Measurements from ENCODE around the gene CTNNA1. TPM values are rescaled to one million over a fixed set of nuclear protein-coding genes. Genes with fewer than 3 reads are reported as not detected.

Gene CTNNA1
- polyA plus RNA-seq, 1 donor (not counting 4 experiments of a cell fraction or from before 2014, with no cell fraction given) = 119 TPM

DNA sequence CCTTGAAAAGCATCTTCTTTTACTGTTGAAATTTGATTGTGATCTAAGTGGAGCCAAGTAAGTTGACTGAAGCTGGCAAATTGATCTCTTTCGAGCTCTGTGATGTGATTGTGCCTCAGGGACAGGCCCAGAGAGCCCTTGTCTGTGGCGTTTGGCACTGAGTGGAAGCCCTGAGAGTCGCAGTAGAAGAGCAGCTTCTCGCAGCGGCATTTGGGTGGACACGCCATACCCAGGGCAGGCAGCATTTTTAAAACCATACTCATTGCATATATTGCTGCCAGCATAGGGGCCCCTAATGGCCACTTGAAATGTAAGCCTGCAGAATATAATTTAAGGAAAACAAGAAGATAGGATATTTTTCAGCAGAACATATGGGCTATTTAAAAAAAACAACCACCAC lies 121.0 kb downstream of the CTNNA1 start:
- peaks cover 76% of the 10 kb centered on the region for H3K79me2 ChIP-seq (ENCODE audit: control insufficient read depth, insufficient read depth, low read length)
- H3K4me1 ChIP-seq (ENCODE audit: control insufficient read depth, extremely low read depth, insufficient read depth, low read length) = peaks cover 23% of the 10 kb centered on the region
- peaks cover 2% of the 10 kb centered on the region for H3K9me1 ChIP-seq (ENCODE audit: control insufficient read depth, extremely low read depth, insufficient read depth, low read length)
- H3K9me3 ChIP-seq (ENCODE audit: control insufficient read depth, low read depth, low read length) = no peaks in the 10 kb centered on the region
- FAIRE-seq = no peak
- peaks cover 2% of the 10 kb centered on the region for H4K20me1 ChIP-seq (ENCODE audit: control insufficient read depth, extremely low read depth, insufficient read depth, low read length)
- H3K36me3 ChIP-seq (ENCODE audit: control insufficient read depth in 2 of 2, extremely low read depth in 1 of 2, insufficient read depth in 2 of 2, low read length in 2 of 2) = no peaks in the 10 kb centered on the region
- no peak overlapping the region for H3K4me3 ChIP-seq (ENCODE audit: control insufficient read depth in 2 of 3, extremely low read depth in 1 of 3, insufficient read depth in 2 of 3, low read depth in 1 of 3, low read length in 3 of 3)
- no peak overlapping the region for H3K4me2 ChIP-seq (ENCODE audit: control insufficient read depth, extremely low read depth, insufficient read depth, low read depth, low read length)
- dilution Hi-C loops (cut with MboI; ENCODE audit: extremely low pct_ligation_motif_present, low sequenced_read_pairs) = no loop called here
- no peak overlapping the region for H3K9ac ChIP-seq (ENCODE audit: control insufficient read depth, extremely low read depth, insufficient read depth, low read length)
- no peak for DNase-seq (ENCODE audit: low read depth, low spot score)
- H3K27me3 ChIP-seq (ENCODE audit: control insufficient read depth, extremely low read depth, insufficient read depth, low read length) = no peaks in the 10 kb centered on the region
- H3K27ac ChIP-seq (ENCODE audit: control insufficient read depth, insufficient read depth, low read length) = no peak overlapping the region
- H2AFZ ChIP-seq (ENCODE audit: control insufficient read depth, low read length) = no peak overlapping the region
- no peak for TF ChIP-seq EZH2 (IDR thresholded peaks at IDR 0.05; ENCODE audit: low read length)
- TF ChIP-seq, protein P1, sequence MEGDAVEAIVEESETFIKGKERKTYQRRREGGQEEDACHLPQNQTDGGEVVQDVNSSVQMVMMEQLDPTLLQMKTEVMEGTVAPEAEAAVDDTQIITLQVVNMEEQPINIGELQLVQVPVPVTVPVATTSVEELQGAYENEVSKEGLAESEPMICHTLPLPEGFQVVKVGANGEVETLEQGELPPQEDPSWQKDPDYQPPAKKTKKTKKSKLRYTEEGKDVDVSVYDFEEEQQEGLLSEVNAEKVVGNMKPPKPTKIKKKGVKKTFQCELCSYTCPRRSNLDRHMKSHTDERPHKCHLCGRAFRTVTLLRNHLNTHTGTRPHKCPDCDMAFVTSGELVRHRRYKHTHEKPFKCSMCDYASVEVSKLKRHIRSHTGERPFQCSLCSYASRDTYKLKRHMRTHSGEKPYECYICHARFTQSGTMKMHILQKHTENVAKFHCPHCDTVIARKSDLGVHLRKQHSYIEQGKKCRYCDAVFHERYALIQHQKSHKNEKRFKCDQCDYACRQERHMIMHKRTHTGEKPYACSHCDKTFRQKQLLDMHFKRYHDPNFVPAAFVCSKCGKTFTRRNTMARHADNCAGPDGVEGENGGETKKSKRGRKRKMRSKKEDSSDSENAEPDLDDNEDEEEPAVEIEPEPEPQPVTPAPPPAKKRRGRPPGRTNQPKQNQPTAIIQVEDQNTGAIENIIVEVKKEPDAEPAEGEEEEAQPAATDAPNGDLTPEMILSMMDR (optimal IDR thresholded peaks at IDR 0.05 in 1 of 3, IDR thresholded peaks at IDR 0.05 in 1 of 3, conservative IDR thresholded peaks at IDR 0.05 in 1 of 3; ENCODE audit: extremely low read depth in 1 of 3, insufficient read depth in 2 of 3, low read length in 3 of 3) = no peak

DNA sequence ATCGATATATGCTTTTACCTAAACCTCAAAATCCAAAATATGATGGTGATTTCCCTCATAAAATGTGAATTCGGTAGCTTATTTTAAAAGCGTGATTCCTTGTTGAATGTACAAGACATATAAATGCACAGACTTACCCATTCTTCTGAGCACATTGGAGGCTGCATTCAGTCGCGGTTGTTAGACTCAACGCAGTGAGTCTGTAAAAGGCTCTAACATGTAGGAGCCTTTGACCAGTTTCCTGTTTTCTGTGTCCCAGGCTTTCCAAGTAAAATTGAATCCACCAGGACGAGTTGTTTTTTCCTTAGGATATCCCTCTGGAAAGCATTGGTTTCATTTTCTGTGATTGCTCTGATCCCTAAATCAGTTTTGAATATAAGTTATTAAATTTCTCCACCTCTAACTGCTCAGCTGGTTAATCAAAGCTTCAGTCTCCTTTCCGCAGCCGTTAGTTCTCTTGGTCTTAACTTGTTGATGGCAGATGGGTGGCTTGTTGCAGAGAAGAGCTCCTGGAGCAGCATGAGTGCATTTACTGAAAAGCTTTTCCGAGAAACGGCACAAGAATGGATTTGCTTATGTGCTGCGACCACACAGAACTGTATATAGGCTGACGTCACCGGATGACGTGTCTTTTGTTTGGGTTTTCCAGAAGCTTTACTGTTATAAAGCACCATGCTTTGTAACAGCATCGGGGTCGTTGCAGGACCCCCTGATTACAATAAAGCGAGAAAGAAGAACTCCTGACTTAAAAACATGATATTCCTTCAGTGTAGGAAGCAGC lies 121.7 kb downstream of the CTNNA1 start, which contains the start of gene LRRTM2:
LRRTM2 (minus strand) TSS at position 565 of the 781 bp plus-strand sequence; CDS start at position 141, 424 bp downstream.
- no peak for DNase-seq (ENCODE audit: low read depth, low spot score)
- no peaks in the 10 kb centered on the region for H3K9me3 ChIP-seq (ENCODE audit: control insufficient read depth, low read depth, low read length)
- H3K9me1 ChIP-seq (ENCODE audit: control insufficient read depth, extremely low read depth, insufficient read depth, low read length) = peaks cover 2% of the 10 kb centered on the region
- H3K79me2 ChIP-seq (ENCODE audit: control insufficient read depth, insufficient read depth, low read length) = peaks cover 79% of the 10 kb centered on the region
- dilution Hi-C loops (cut with MboI; ENCODE audit: extremely low pct_ligation_motif_present, low sequenced_read_pairs) = no loop called here
- peaks cover 2% of the 10 kb centered on the region for H4K20me1 ChIP-seq (ENCODE audit: control insufficient read depth, extremely low read depth, insufficient read depth, low read length)
- H3K27ac ChIP-seq (ENCODE audit: control insufficient read depth, insufficient read depth, low read length) = no peak within 1 kb of the TSS
- H2AFZ ChIP-seq (ENCODE audit: control insufficient read depth, low read length) = no peak within 1 kb of the TSS
- peaks cover 19% of the 10 kb centered on the region for H3K4me1 ChIP-seq (ENCODE audit: control insufficient read depth, extremely low read depth, insufficient read depth, low read length)
- H3K9ac ChIP-seq (ENCODE audit: control insufficient read depth, extremely low read depth, insufficient read depth, low read length) = no peak within 1 kb of the TSS
- no peaks in the 10 kb centered on the region for H3K27me3 ChIP-seq (ENCODE audit: control insufficient read depth, extremely low read depth, insufficient read depth, low read length)
- FAIRE-seq = no peak
- no peak within 1 kb of the TSS for H3K4me3 ChIP-seq (ENCODE audit: control insufficient read depth in 2 of 3, extremely low read depth in 1 of 3, insufficient read depth in 2 of 3, low read depth in 1 of 3, low read length in 3 of 3)
- TF ChIP-seq EZH2 (IDR thresholded peaks at IDR 0.05; ENCODE audit: low read length) = no peak
- TF ChIP-seq, protein P1 (optimal IDR thresholded peaks at IDR 0.05 in 1 of 3, IDR thresholded peaks at IDR 0.05 in 1 of 3, conservative IDR thresholded peaks at IDR 0.05 in 1 of 3; ENCODE audit: extremely low read depth in 1 of 3, insufficient read depth in 2 of 3, low read length in 3 of 3) = no peak
- H3K4me2 ChIP-seq (ENCODE audit: control insufficient read depth, extremely low read depth, insufficient read depth, low read depth, low read length) = no peak within 1 kb of the TSS
- H3K36me3 ChIP-seq (ENCODE audit: control insufficient read depth in 2 of 2, extremely low read depth in 1 of 2, insufficient read depth in 2 of 2, low read length in 2 of 2) = peaks cover 0 to 3% of the 10 kb centered on the region in 2 experiments

All from keratinocyte (primary cell).